Activated effector memory CD4-positive, alpha-beta T cell treated with anti-CD3 and anti-CD28 coated beads, Interleukin-2, amount 50 U/mL, for 16 hours (primary cell): ENCODE measurements around the gene OSBPL9.
"Not testable (repeated sequence)": the region's sequence is repeated elsewhere in the genome, so short reads cannot be mapped to it uniquely, and the experiment has no call there.

Experiments used
- DNase-seq: peaks from one replicate; pipeline ENCODE4 v3.0.0-alpha.2; 2020

The OSBPL9 gene

GRCh38 chr1:51610104-51610503 lies 6.8 kb upstream of the OSBPL9 start:
- not testable (repeated sequence) for DNase-seq

GRCh38 chr1:51610637-51611036 lies 6.3 kb upstream of the OSBPL9 start:
- no peak for DNase-seq

DNA sequence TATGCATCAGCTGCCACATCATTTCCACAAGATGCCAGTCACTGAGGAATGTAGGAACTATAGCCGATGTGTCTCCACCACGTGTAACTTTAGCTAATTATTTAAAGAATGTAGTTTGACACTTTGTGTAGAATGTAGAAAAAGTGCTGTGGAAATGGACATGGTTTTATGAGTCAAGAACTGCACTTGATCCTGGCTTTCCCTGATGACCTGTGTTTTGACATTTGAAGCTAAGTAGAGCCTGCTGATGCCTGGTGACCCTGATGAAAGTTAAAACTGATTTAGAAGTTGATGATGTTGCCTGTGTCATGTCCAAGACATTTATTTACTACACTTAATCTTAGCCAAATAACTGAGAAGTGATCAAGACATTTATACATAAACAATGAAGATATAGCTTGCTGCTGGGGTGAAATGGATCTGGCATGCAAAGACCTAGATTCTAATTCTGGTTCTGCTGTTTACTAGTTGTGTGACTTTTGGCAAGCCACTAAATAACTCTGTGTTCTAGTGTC lies 4.4 kb upstream of the OSBPL9 start:
- DNase-seq, result no peak

GRCh38 chr1:51615780-51616291 lies 1.1 kb upstream of the OSBPL9 start:
- DNase-seq, result no peak

- DNase-seq, result no peak
These were observed 402 bp upstream of the OSBPL9 start for GRCh38 chr1:51616490-51616889.

GRCh38 chr1:51618715-51619114 lies 1.8 kb downstream of the OSBPL9 start:
- DNase-seq, result no peak

DNA sequence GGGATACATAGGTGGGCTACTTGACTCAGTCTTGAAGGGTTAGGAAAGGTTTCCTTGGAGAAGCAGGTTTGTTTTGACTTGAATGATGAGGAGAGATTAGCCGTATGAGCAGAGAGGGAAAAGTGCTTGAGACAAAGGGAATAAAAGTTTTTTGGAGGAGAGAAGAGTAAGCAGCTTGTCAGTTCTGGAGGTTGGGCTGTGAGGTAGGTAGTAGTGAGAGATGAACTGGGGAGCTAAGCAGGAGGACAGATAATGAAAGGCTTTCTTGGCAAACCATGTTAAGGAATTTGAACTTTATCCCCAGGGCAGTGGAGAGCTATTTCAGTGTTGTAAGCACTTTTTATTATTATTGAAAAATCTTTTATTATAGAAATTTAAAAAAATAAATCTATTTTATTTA lies 3.6 kb downstream of the OSBPL9 start:
- DNase-seq, result no peak

DNA sequence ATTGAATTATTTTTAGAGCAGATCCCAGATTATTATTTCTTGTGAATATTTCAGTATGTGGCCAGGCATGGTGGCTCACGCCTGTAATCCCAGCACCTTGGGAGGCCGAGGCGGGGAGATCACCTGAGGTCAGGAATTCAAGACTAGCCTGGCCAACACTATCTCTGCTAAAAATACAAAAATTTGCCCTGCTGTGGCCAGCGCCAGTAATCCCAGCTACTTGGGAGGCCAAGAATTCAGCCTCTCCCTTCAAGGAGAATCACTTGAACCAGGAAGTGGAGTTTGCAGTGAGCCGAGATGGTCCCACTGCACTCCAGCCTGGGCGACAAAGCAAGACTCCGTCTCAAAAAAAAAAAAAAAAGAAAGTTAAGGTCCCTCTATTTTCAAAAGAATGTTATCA lies 4.3 kb downstream of the OSBPL9 start:
- DNase-seq, result no peak

- no peak for DNase-seq
These were observed 5.1 kb downstream of the OSBPL9 start for GRCh38 chr1:51621841-51622454.

DNA sequence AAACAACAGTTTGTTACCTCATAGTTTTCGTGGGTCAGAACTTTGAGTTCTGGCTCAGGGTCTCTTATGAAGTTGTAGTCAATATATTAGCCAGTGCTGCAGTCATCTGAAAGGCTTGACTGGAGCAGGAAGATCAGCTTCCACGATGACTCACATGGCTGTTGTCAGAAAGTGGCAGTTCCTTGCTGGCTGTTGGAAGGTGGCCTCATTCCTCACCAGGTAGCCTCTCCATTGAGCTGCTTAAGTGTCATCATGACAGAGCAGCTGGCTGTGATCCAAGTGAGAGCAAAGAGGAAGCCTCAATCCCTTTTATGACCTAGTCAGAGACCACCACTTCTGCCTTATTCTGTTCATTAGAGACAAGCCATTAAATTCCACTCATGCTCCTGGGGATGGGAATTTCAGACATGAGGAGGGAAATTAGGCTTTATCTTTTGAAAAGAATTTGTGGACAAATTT lies 5.6 kb downstream of the OSBPL9 start:
- DNase-seq, result no peak

DNA sequence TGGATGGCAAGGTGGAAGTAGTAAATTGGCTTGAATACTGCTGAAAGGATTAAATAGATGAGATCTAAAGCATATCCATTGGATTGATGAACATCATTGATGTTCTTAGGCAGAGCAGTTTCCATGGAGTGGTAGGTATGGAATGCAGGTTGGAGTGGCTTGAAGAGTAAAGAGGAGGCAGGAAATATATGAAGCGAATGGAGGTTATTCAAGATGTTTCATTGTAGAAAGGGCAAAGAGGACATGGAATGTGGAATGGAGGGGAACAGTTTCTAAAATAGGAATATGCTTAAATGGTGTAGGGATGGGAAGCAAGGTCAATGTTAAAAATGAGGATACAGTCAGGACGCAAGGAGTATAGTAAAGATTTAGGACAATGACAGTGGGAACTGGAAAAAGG lies 6.1 kb downstream of the OSBPL9 start:
- no peak for DNase-seq

DNA sequence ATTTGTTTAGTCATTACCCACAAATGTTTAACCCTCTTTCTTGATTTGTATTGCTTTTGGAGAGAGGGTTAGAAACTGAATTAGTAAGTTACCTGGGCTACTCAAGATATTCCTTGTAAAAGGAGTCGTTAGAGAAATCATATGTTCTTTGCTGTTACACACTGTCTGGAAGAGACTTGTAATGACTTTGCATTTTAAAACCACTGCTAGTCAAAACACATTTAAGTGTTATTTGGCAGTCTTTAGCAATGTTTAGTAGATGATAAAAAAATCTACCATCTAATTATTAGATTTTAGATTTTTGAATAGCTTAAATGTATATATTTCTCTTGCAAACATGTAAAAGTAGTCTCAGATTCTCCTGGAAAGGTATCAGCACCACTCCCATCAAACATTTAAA lies 6.6 kb downstream of the OSBPL9 start:
- DNase-seq, result no peak

- DNase-seq, result no peak
These were observed 8.0 kb downstream of the OSBPL9 start for GRCh38 chr1:51624855-51625254.

DNA sequence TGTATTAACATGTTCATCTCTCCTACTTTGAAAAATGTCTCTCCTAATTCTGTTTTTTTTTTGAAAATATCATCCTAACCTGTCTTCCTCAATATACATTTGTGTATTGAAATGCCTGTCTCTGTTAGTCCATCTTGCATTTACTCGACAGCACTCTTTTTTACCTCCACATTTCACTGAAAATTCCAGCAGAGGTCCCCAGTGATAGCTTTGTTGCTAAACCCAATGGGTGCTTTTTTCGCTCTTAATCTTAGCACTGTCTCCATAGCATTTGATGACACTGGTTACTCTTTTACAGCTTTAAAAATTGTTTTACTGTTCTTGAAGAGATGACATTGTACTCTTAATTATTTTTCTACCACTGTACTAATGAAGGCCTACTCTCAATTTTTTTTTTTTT lies 10.8 kb downstream of the OSBPL9 start:
- no peak for DNase-seq

DNA sequence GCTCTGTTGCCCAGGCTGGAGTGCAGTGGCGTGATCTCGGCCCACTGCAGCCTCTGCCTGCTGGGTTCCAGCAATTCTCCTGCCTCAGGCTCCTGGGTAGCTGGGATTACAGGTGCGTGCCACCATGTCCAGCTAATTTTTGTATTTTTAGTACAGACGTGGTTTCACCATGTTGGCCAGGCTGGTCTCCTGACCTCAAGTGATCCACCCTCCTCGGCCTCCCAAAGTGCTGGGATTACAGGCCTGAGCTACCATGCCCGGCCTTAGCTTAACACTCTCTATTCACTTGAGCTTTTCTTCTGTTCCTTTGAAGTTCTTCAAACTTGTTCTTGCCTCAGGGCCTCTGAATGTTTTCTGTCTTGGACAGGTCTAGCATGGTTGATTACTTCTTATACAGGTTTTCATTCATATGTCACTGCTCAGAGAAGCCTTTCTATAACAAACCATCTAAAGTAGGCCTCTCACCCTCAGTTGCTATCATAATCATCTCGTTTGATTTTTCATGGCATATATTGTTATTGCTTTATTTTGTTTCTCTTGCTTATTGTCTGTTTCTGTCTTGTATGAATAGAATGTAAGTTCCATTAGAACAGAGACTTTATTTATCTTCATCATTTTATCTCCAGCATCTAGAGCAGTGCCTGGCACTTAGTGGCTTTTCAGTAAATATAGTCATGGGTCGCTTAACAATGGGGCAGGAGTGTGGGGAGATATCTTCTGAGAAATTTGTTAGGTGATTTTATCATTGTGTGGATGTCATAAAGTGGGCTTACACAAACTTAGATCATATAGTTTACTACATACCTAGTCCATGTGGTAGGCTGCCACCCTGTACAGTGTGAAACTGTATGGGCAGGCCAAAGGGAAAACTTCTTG lies 12.1 kb downstream of the OSBPL9 start:
- no peak for DNase-seq

DNA sequence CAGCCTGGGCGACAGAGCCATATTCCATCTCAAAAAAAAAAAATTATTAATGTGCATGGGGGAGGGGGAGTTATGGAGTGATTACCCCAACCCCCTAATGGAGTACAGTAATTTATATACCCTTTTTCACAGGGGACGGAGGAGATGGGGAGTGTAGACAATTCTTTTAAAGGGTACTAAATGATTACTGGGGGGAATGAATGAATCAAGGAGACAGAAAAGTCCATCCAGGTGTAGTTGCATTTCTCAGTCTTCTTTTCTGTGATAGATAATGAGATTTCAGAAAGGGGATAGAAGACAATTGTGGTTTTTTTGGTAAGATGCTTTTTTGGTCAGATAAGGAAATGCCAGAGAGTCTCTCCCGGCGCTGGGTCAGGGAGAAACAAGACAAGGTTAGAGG lies 13.0 kb downstream of the OSBPL9 start:
- no peak for DNase-seq

DNA sequence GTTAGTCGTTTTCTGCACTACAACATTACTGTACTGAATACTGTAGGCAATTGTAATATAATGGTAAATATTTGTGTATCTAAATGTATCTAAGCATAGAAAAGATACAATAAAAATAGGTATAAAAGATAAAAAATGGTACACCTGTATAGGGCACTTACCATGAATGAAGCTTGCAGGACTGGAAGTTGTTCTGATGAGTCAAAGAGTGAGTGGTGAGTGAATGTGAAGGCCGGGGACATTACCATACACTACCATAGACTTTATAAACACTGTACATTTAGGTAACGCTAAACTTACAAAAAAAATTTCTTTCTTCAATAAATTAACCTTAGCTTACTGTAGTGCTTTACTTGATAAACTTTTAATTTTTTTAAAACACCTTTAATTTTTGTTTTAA lies 13.5 kb downstream of the OSBPL9 start:
- DNase-seq, result no peak

GRCh38 chr1:51630922-51631321 lies 14.0 kb downstream of the OSBPL9 start:
- DNase-seq, result no peak

GRCh38 chr1:51631747-51632146 lies 14.9 kb downstream of the OSBPL9 start:
- no peak for DNase-seq

DNA sequence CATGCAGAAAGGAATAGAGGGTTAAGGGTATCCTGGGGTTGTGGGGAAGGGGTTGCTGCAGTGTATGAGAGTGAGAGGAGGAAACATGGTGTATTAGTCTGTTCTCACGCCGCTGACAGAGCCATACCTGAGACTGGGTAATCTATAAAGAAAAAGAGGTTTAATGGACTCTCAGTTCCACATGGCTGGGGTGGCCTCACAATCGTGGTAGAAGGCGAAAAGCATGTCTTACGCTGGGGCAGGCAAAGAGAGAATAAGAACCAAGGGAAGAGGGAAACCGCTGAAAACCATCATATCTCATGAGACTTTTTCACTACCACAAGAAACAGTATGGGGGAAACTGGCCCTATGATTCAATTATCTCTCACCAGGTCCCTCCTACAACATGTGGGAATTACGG lies 17.7 kb downstream of the OSBPL9 start:
- DNase-seq, result no peak

DNA sequence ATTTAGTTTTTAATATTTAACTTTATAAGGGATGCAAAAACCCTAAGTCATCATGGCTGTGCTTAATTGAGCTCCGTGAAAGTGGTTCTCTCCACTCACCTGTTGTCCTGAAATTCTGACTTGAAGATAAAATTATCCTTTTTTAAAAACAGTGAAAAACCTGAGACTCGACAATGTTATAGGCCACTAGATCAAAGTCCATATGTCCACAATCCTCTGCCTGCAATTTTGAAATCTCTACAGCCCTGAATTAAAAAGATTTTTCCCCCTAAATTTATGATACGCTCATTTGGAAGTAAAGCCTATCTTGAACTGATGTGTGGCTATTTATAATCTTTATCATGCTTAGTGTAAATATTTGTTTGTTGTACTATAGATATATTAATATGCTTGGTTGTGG lies 18.7 kb downstream of the OSBPL9 start:
- DNase-seq, result no peak

- no peak for DNase-seq
These were observed 19.3 kb downstream of the OSBPL9 start for GRCh38 chr1:51636191-51636590.

DNA sequence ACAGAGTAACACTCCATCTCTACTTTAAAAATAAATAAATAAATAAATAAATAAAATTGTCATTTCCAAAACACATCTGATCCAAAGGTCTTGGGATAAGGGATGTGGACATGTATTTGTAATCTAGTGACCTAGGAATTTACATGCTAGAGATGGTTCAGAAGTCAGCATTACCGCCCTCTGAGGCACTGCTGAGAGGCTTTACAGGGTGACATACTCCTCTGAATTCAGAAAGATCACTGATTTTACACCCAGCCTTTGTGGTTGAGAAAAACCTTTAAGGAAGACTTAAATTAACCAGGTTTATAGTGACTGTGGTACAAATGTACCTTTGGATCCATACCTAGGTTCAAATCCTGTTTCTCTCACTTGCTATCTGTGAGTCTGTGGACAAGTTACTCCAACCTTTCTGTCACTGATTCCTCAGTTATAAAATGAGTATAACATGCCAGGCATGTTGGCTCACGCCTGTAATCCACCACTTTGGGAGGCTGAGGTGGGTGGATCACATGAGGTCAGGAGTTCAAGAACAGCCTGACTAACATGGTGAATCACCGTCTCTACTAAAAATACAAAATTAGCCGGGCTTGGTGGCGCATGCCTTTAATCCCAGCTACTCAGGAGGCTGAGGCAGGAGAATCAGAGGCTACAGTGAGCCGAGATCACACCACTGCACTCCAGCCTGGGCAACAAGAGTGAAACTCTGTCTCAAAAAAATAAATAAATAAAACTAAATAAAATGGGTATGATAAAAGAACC lies 20.1 kb downstream of the OSBPL9 start:
- no peak for DNase-seq
